NCI-H748 (cell line): ENCODE results near the gene ABITRAM.
"Not testable (repeated sequence)": the region's sequence is repeated elsewhere in the genome, so short reads cannot be mapped to it uniquely, and the experiment has no call there.

Source experiments
- DNase-seq: peaks from one replicate; lab custom pipeline; 2025; ENCODE audit not compliant: unreplicated experiment; lab: John Stamatoyannopoulos, UW

Gene ABITRAM

GRCh38 chr9:108928386-108928785 is 5.8 kb upstream of the ABITRAM start:
- no peak for DNase-seq

- DNase-seq, result peak; percentile 78
Observed at GRCh38 chr9:108933231-108933717, 926 bp upstream of the ABITRAM start.

GRCh38 chr9:108933718-108934322 is 380 bp upstream of the ABITRAM start, which contains the start of gene ELP1:
Gene ELP1, minus strand, starts transcription at chr9:108934124. Its CDS starts 2,978 bp downstream, at chr9:108931146.
- peak; percentile 98 for DNase-seq

- no peak for DNase-seq
Observed at GRCh38 chr9:108937561-108938305, 3.5 kb downstream of the ABITRAM start.

- no peak for DNase-seq
Observed at GRCh38 chr9:108939975-108940374, 5.8 kb downstream of the ABITRAM start.

- DNase-seq, result no peak
Observed at GRCh38 chr9:108950168-108950567, 16.0 kb downstream of the ABITRAM start.

GRCh38 chr9:108951578-108951977 is 17.4 kb downstream of the ABITRAM start:
- no peak for DNase-seq

- peak; percentile 57 for DNase-seq
Observed at GRCh38 chr9:108953983-108954574, 19.9 kb downstream of the ABITRAM start.

- DNase-seq, result no peak
Observed at GRCh38 chr9:108956022-108956630, 21.9 kb downstream of the ABITRAM start.

GRCh38 chr9:108956631-108957026 is 22.4 kb downstream of the ABITRAM start:
- DNase-seq, result no peak

GRCh38 chr9:108960331-108960730 is 26.1 kb downstream of the ABITRAM start:
- no peak for DNase-seq

- DNase-seq, result no peak
Observed at GRCh38 chr9:108961151-108961550, 27.0 kb downstream of the ABITRAM start.

- no peak for DNase-seq
Observed at GRCh38 chr9:108963459-108964143, 29.4 kb downstream of the ABITRAM start.

- DNase-seq, result no peak
Observed at GRCh38 chr9:108967916-108968315, 33.7 kb downstream of the ABITRAM start.

GRCh38 chr9:108971392-108971791 is 37.2 kb downstream of the ABITRAM start:
- not testable (repeated sequence) for DNase-seq

- DNase-seq, result no peak
Observed at GRCh38 chr9:108972186-108972585, 38.0 kb downstream of the ABITRAM start.

GRCh38 chr9:108972626-108973209 is 38.5 kb downstream of the ABITRAM start:
- no peak for DNase-seq

- DNase-seq, result no peak
Observed at GRCh38 chr9:108973895-108974294, 39.7 kb downstream of the ABITRAM start.

GRCh38 chr9:108978205-108978604 is 44.0 kb downstream of the ABITRAM start:
- no peak for DNase-seq

GRCh38 chr9:108980893-108981292 is 46.7 kb downstream of the ABITRAM start:
- no peak for DNase-seq

- DNase-seq, result no peak
Observed at GRCh38 chr9:108983885-108984284, 49.7 kb downstream of the ABITRAM start.
